ENCODE data around the gene ACVR1B. TPM values are rescaled to one million over a fixed set of nuclear protein-coding genes. Genes with fewer than 3 reads are reported as not detected.
A peak's percentile ranks its signal among the peaks of the same experiment; 100 is the strongest.

Gene ACVR1B
- total and polyA plus RNA-seq, 9 of the 15 experiments (the other 6 are each of a cell fraction or from before 2014, with no cell fraction given) = 0.97 to 15.1 (median 6.8) TPM

DNA sequence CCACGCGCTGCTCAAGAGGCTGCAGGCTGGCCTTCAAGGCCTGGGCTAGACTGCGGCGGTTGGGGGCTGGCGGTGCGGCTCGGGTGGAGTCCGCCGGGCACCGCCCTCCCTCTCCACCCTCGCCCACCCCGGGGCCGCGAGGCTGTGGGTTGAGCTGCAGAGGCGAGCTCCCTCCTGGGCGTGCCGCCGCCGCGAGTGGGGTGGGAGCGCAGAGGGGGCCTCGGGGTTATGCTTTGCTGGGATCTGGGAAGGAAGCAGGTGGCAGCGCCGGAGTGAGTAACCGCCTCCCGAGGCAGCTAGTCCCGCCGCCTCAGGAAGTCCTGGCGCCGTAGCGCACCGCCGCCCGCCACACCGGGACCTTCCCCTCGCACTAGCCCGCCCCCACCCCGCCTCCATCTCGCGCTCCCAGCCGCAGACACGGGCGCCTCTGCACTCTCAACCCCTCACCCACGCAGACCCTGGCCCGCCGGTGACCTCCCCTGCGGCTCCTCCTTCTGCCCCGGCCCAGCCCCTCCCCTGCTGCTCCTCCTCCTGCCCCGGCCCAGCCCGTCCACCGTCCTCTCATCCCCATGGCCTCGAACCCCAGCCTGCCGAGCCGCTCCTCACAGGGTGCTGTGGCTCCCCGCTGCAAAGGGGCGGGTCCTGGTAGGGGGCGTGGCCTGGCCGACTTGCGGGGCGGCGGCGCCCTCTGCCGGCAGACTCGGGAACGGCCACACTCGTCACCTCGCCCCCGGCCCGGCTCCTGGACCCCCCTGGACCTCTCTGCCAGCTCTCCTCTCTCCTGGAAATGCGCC is 71.9 kb downstream of the ACVR1B start (continued):
- TF ChIP-seq, protein P1, sequence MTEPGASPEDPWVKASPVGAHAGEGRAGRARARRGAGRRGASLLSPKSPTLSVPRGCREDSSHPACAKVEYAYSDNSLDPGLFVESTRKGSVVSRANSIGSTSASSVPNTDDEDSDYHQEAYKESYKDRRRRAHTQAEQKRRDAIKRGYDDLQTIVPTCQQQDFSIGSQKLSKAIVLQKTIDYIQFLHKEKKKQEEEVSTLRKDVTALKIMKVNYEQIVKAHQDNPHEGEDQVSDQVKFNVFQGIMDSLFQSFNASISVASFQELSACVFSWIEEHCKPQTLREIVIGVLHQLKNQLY (CRISPR knock-in tag; conservative IDR thresholded peaks at IDR 0.05) = no peak
- no peak for TF ChIP-seq NFYB (IDR thresholded peaks at IDR 0.05; ENCODE audit: extremely low read depth, insufficient read length)
- no peak for TF ChIP-seq MCM3 (IDR thresholded peaks at IDR 0.05)
- TF ChIP-seq, protein P2, sequence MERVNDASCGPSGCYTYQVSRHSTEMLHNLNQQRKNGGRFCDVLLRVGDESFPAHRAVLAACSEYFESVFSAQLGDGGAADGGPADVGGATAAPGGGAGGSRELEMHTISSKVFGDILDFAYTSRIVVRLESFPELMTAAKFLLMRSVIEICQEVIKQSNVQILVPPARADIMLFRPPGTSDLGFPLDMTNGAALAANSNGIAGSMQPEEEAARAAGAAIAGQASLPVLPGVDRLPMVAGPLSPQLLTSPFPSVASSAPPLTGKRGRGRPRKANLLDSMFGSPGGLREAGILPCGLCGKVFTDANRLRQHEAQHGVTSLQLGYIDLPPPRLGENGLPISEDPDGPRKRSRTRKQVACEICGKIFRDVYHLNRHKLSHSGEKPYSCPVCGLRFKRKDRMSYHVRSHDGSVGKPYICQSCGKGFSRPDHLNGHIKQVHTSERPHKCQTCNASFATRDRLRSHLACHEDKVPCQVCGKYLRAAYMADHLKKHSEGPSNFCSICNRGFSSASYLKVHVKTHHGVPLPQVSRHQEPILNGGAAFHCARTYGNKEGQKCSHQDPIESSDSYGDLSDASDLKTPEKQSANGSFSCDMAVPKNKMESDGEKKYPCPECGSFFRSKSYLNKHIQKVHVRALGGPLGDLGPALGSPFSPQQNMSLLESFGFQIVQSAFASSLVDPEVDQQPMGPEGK (CRISPR knock-in tag; IDR thresholded peaks at IDR 0.05; ENCODE audit: borderline replicate concordance) = no peak
- TF ChIP-seq, protein P3, sequence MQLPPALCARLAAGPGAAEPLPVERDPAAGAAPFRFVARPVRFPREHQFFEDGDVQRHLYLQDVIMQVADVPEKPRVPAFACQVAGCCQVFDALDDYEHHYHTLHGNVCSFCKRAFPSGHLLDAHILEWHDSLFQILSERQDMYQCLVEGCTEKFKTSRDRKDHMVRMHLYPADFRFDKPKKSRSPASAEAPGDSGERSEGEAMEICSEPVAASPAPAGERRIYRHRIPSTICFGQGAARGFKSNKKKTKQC (CRISPR knock-in tag; IDR thresholded peaks at IDR 0.05) = no peak
- TF ChIP-seq DDX20 (tag; IDR thresholded peaks at IDR 0.05; ENCODE audit: low read depth) = no peak
- 0 out of 2 replicates have a peak, but pooled peaks have one; percentile 56 for TF ChIP-seq MTA3 (IDR thresholded peaks at IDR 0.05; ENCODE audit: borderline replicate concordance)
- no peak for TF ChIP-seq DIDO1 (tag; IDR thresholded peaks at IDR 0.05; ENCODE audit: low read depth)
- TF ChIP-seq LARP7 (IDR thresholded peaks at IDR 0.05) = no peak
- TF ChIP-seq, protein P4, sequence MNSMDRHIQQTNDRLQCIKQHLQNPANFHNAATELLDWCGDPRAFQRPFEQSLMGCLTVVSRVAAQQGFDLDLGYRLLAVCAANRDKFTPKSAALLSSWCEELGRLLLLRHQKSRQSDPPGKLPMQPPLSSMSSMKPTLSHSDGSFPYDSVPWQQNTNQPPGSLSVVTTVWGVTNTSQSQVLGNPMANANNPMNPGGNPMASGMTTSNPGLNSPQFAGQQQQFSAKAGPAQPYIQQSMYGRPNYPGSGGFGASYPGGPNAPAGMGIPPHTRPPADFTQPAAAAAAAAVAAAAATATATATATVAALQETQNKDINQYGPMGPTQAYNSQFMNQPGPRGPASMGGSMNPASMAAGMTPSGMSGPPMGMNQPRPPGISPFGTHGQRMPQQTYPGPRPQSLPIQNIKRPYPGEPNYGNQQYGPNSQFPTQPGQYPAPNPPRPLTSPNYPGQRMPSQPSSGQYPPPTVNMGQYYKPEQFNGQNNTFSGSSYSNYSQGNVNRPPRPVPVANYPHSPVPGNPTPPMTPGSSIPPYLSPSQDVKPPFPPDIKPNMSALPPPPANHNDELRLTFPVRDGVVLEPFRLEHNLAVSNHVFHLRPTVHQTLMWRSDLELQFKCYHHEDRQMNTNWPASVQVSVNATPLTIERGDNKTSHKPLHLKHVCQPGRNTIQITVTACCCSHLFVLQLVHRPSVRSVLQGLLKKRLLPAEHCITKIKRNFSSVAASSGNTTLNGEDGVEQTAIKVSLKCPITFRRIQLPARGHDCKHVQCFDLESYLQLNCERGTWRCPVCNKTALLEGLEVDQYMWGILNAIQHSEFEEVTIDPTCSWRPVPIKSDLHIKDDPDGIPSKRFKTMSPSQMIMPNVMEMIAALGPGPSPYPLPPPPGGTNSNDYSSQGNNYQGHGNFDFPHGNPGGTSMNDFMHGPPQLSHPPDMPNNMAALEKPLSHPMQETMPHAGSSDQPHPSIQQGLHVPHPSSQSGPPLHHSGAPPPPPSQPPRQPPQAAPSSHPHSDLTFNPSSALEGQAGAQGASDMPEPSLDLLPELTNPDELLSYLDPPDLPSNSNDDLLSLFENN (IDR thresholded peaks at IDR 0.05; ENCODE audit: low read depth in 2 of 2, low read length in 2 of 2) = 0 out of 4 replicates have a peak, but pooled peaks of 1 of the 2 experiments have one; percentile 18
- TF ChIP-seq KAT8 (IDR thresholded peaks at IDR 0.05; ENCODE audit: low read depth) = no peak
- TF ChIP-seq NONO (IDR thresholded peaks at IDR 0.05; ENCODE audit: low read depth in 2 of 2, low read length in 1 of 2) = peak in 1 of 2 experiments; percentile 65; a peak in 1 of 4 replicates
- 0 out of 2 replicates have a peak, but pooled peaks have one; percentile 9 for TF ChIP-seq ZNF24 (IDR thresholded peaks at IDR 0.05)
- TF ChIP-seq ATF7 (IDR thresholded peaks at IDR 0.05) = peak; percentile 53; the same call in 1 of the 2 replicates
- TF ChIP-seq POLR2G (IDR thresholded peaks at IDR 0.05; ENCODE audit: low read depth, low read length) = peak; percentile 30; the same call in 1 of the 2 replicates
- TF ChIP-seq RAD21 (CRISPR knock-in tag; conservative IDR thresholded peaks at IDR 0.05 in 1 of 2, IDR thresholded peaks at IDR 0.05 in 1 of 2) = peak; percentile 95 to 96
- no peak for TF ChIP-seq HDAC8 (tag; IDR thresholded peaks at IDR 0.05)
- TF ChIP-seq, protein P5, sequence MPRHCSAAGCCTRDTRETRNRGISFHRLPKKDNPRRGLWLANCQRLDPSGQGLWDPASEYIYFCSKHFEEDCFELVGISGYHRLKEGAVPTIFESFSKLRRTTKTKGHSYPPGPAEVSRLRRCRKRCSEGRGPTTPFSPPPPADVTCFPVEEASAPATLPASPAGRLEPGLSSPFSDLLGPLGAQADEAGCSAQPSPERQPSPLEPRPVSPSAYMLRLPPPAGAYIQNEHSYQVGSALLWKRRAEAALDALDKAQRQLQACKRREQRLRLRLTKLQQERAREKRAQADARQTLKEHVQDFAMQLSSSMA (CRISPR knock-in tag; IDR thresholded peaks at IDR 0.05) = no peak
- no peak for TF ChIP-seq PML (IDR thresholded peaks at IDR 0.05; ENCODE audit: low read length)
- no peak for TF ChIP-seq PTBP1 (IDR thresholded peaks at IDR 0.05; ENCODE audit: low read depth, low read length)
